K562 (cell line): ENCODE results near the gene NLRP12. TPM values are rescaled to one million over a fixed set of nuclear protein-coding genes. Genes with fewer than 3 reads are reported as not detected.

ENCODE experiments used
- CC2D1A ChIP-seq: fragments of 450-650 bp; IDR thresholded peaks from 2 replicates; pipeline ENCODE4 v1.6.1; 2017; ENCODE audit warnings: mild to moderate bottlenecking
- EP400 ChIP-seq: fragments of 450-650 bp; IDR thresholded peaks from 2 replicates; pipeline ENCODE4 v1.6.1; 2017; ENCODE audit warnings: antibody characterized with exemption, mild to moderate bottlenecking, moderate library complexity
- FIP1L1 ChIP-seq: fragments of 200-400 bp; formaldehyde crosslinking; IDR thresholded peaks from 2 replicates; pipeline ENCODE4 v1.6.1; 2018; ENCODE audit warnings: mild to moderate bottlenecking, low read depth, low read length; ENCODE audit not compliant: poor library complexity, severe bottlenecking
- JUND ChIP-seq, 2 experiments: IDR thresholded peaks; 2 replicates in 1 of 2; 3 replicates in 1 of 2; pipeline ENCODE4 v1.6.1; 2011; ENCODE audit warnings: borderline replicate concordance in 2 of 2, low read depth in 2 of 2, low read length in 2 of 2, improper control_type of control experiment in 1 of 2, missing biosample characterization in 1 of 2, missing genetic modification characterization in 1 of 2, missing genetic modification reagents in 1 of 2
- KDM4B ChIP-seq, 2 experiments: fragments of 450-650 bp in 1 of 2; sonication (generic) in 1 of 2; IDR thresholded peaks; 2 replicates each; pipeline ENCODE4 v1.6.1; 2016 to 2017; ENCODE audit warnings: borderline replicate concordance in 2 of 2, antibody characterized with exemption in 1 of 2, low read depth in 1 of 2, mild to moderate bottlenecking in 1 of 2
- NCOR1 ChIP-seq: fragments of 450-650 bp; IDR thresholded peaks from 2 replicates; pipeline ENCODE4 v1.6.1; 2016; ENCODE audit warnings: mild to moderate bottlenecking, moderate library complexity
- NFXL1 ChIP-seq: fragments of 450-650 bp; formaldehyde crosslinking; IDR thresholded peaks from 2 replicates; pipeline ENCODE4 v1.4.0; 2021; ENCODE audit warnings: mild to moderate bottlenecking
- NONO ChIP-seq, 2 experiments: fragments of 200-400 bp in 1 of 2; fragments of 450-650 bp in 1 of 2; formaldehyde crosslinking in 1 of 2; IDR thresholded peaks; 2 replicates each; pipeline ENCODE4 v1.6.1; 2017; ENCODE audit warnings: low read depth in 2 of 2, mild to moderate bottlenecking in 2 of 2, moderate library complexity in 2 of 2, low read length in 1 of 2
- RREB1 ChIP-seq: fragments of 250-450 bp; sonication (Bioruptor Pico); IDR thresholded peaks from 2 replicates; pipeline ENCODE4 v1.4.0; 2020
- SIN3A ChIP-seq, 2 experiments: fragments of 150-350 bp in 1 of 2; IDR thresholded peaks; 2 replicates each; pipeline ENCODE4 v1.6.1; 2011 to 2016; ENCODE audit warnings: borderline replicate concordance in 2 of 2, low read depth in 2 of 2, low read length in 2 of 2, mild to moderate bottlenecking in 2 of 2, moderate library complexity in 2 of 2; ENCODE audit not compliant: control insufficient read depth in 1 of 2
- SMARCE1 ChIP-seq: fragments of 450-650 bp; IDR thresholded peaks from 2 replicates; pipeline ENCODE4 v1.7.1; 2016; ENCODE audit warnings: mild to moderate bottlenecking
- SRF ChIP-seq, 2 experiments: fragments of 250-450, 450-650 bp in 1 of 2; sonication (Bioruptor Pico) in 1 of 2; sonication (generic) in 1 of 2; formaldehyde crosslinking; IDR thresholded peaks; 2 replicates each; pipeline versions ENCODE4 v1.5.0 to v1.5.1; 2020 to 2022; ENCODE audit warnings: mild to moderate bottlenecking in 1 of 2, missing genetic modification reagents in 1 of 2
- SUPT5H ChIP-seq: fragments of 450-650 bp; IDR thresholded peaks from 2 replicates; pipeline ENCODE4 v1.6.1; 2016
- TGIF2 ChIP-seq: sonication (generic); formaldehyde crosslinking; IDR thresholded peaks from 2 replicates; pipeline ENCODE4 v1.8.1; 2022; ENCODE audit warnings: mild to moderate bottlenecking, missing genetic modification reagents, moderate library complexity
- ZBED1 ChIP-seq: IDR thresholded peaks from 2 replicates; pipeline ENCODE4 v1.6.1; 2014
- polyA plus RNA-seq, 8 experiments: library from polyadenylated mRNA; depleted of rRNA in 4 of 8; stranded (reverse) in 5 of 8; unstranded in 3 of 8; fragments of >200 nt; fragmentation: Nextera tagmentation in 2 of 8; fragmentation: Illumina TruSeq in 1 of 8; extraction: Ambion mirVana in 2 of 8; extraction: Trizol in 1 of 8; gene quantifications; 2 replicates each; pipeline versions ENCODE4 v1.2.1 to v1.2.3, GENCODE V29; 2011 to 2014; ENCODE audit warnings: inconsistent platforms in 1 of 8, missing spikeins in 1 of 8
- total RNA-seq, 7 experiments: library from RNA; depleted of rRNA in 6 of 7; stranded (reverse); fragments of >200 nt in 6 of 7; fragmentation: Illumina TruSeq in 2 of 7; extraction: Trizol in 2 of 7; gene quantifications; 2 replicates each; pipeline versions ENCODE4 v1.2.1 to v1.2.3, GENCODE V29; 2011 to 2021; ENCODE audit warnings: low replicate concordance in 1 of 7
- TF ChIP-seq, protein P1 (sequence below), 3 experiments: fragments of 200-800 bp in 1 of 3; fragments of 250-450 bp in 1 of 3; fragments of 450-650 bp in 1 of 3; sonication (Bioruptor Pico) in 1 of 3; sonication (Bioruptor generic) in 1 of 3; formaldehyde crosslinking in 1 of 3; IDR thresholded peaks; 2 replicates each; pipeline versions ENCODE4 v1.6.1 to v1.8.0; 2016 to 2022; ENCODE audit warnings: mild to moderate bottlenecking in 2 of 3, missing genetic modification characterization in 2 of 3, missing compliant biosample characterization in 1 of 3, moderate library complexity in 1 of 3

The NLRP12 gene
- total and polyA plus RNA-seq, 9 of the 15 experiments (the other 6 are each of a cell fraction or from before 2014, with no cell fraction given), result not detected

- peak; percentile 63; the same call in 1 of the 2 replicates for TF ChIP-seq TGIF2 (CRISPR knock-in tag)
- TF ChIP-seq EP400, result peak; percentile 80
- TF ChIP-seq KDM4B (IDR thresholded peaks at IDR 0.05; ENCODE audit: borderline replicate concordance in 2 of 2, low read depth in 1 of 2), result peak in 1 of 2 experiments; percentile 70; a peak in 1 of 4 replicates
- no peak for TF ChIP-seq CC2D1A
- TF ChIP-seq SUPT5H, result peak; percentile 70
- peak; percentile 94 to 98 for TF ChIP-seq SRF (CRISPR knock-in tag; IDR thresholded peaks at IDR 0.05)
- TF ChIP-seq RREB1, result 0 out of 2 replicates have a peak, but pooled peaks have one; percentile 14
- TF ChIP-seq SIN3A (IDR thresholded peaks at IDR 0.05; ENCODE audit: borderline replicate concordance in 2 of 2, control insufficient read depth in 1 of 2, low read depth in 2 of 2, low read length in 2 of 2), result peak; percentile 50 to 68; a peak in 3 of 4 replicates
- TF ChIP-seq JUND (IDR thresholded peaks at IDR 0.05; ENCODE audit: borderline replicate concordance, low read depth, low read length), result peak; percentile 20; the same call in 1 of the 2 replicates
- no peak; the same call in 2 of the 3 replicates for TF ChIP-seq JUND (tag; IDR thresholded peaks at IDR 0.05; ENCODE audit: borderline replicate concordance, low read depth, low read length)
- no peak for TF ChIP-seq NONO (IDR thresholded peaks at IDR 0.05; ENCODE audit: low read depth in 2 of 2, low read length in 1 of 2)
- TF ChIP-seq NCOR1, result peak; percentile 84
- no peak for TF ChIP-seq SMARCE1
- TF ChIP-seq, protein P1, sequence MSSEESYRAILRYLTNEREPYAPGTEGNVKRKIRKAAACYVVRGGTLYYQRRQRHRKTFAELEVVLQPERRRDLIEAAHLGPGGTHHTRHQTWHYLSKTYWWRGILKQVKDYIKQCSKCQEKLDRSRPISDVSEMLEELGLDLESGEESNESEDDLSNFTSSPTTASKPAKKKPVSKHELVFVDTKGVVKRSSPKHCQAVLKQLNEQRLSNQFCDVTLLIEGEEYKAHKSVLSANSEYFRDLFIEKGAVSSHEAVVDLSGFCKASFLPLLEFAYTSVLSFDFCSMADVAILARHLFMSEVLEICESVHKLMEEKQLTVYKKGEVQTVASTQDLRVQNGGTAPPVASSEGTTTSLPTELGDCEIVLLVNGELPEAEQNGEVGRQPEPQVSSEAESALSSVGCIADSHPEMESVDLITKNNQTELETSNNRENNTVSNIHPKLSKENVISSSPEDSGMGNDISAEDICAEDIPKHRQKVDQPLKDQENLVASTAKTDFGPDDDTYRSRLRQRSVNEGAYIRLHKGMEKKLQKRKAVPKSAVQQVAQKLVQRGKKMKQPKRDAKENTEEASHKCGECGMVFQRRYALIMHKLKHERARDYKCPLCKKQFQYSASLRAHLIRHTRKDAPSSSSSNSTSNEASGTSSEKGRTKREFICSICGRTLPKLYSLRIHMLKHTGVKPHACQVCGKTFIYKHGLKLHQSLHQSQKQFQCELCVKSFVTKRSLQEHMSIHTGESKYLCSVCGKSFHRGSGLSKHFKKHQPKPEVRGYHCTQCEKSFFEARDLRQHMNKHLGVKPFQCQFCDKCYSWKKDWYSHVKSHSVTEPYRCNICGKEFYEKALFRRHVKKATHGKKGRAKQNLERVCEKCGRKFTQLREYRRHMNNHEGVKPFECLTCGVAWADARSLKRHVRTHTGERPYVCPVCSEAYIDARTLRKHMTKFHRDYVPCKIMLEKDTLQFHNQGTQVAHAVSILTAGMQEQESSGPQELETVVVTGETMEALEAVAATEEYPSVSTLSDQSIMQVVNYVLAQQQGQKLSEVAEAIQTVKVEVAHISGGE (CRISPR knock-in tag; IDR thresholded peaks at IDR 0.05), result peak in 1 of 3 experiments; percentile 66; a peak in 2 of 6 replicates
- peak; percentile 36; the same call in 1 of the 2 replicates for TF ChIP-seq ZBED1
- no peak for TF ChIP-seq NFXL1 (CRISPR knock-in tag)
- peak; percentile 36 for TF ChIP-seq FIP1L1
Observed at GRCh38 chr19:53868892-53869804, 45.0 kb upstream of the NLRP12 start (continued).
